ENCODE measurements around the gene ADGRL1.
"Not testable (repeated sequence)": the region's sequence is repeated elsewhere in the genome, so short reads cannot be mapped to it uniquely, and the experiment has no call there.

ADGRL1 gene

DNA sequence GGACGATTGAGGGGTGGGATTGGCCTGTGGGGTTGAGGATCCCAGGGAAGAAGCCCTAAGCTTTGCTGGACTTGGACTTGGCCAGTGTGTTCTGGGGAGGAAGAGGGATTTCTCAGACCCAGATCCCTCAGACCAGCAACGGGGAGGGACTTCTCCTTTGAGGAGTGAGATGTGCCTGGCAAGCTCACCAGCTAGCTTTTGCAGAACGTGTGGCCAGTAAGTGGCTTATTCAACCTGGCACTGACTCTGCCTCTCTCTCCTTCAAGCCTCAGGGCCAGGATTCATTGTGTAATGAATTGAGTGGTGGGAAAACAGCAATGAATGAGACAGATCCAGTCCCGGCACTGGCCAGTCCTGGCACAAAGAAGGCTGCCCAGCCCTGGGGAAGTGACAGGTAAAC, 11.9 kb upstream of the ADGRL1 start:
- FAIRE-seq: not testable (repeated sequence)

DNA sequence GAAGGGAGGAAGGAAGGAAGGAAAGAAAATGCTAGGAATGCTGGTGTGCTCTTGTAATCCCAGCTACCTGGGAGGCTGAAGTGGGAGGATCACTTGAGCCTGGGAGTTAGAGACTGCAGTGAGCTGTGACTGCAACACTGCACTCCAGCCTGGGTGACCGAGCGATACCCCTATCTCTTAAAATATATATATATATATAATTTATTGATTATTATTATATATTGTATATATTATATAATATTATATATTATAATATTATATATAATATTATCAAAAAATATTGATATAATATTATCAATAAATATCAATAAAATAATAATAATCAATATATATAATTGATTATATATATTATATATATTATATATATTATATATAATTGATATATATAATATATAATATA, 8.6 kb upstream of the ADGRL1 start:
- no peak for FAIRE-seq

DNA sequence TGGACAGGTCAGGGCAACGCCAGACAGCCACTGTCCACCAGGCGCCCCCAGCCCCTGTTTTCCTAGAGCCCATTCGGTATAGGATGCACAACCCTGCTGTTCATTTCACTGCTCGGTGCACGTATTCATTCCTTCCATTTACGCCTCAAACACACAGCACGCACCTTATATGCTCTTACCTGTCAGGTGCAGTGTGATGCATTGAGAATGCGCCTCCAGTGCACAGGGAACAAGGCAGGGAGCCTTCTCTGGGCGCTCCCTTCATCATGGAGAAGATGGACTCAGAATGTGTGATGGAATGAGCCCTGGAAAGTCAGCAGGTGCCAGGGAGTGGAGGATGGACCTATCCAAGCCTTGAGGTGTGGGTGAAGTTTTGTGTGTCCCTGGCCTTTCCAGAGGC, 4.2 kb upstream of the ADGRL1 start:
- not testable (repeated sequence) for FAIRE-seq

DNA sequence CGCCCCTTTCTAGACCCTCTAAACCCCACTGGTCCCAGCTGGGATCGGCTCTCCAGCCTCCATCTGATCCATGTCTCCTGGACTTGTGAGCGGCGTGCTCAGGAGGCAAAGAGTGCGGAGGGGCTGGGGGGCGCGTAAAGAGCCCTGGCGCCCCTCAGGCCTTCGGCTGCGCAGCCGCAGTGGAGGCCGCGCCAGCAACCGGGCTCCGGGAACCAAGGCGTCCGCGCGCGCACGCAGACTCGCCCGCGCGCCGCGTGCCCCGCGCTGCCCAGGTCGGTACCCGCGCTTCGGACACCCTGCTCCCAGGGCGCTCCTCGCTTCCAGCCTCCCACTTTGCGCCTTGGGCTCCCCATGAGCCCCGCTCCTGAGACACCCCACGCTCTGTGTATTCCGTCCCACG, 3.4 kb upstream of the ADGRL1 start:
- FAIRE-seq: not testable (repeated sequence)

DNA sequence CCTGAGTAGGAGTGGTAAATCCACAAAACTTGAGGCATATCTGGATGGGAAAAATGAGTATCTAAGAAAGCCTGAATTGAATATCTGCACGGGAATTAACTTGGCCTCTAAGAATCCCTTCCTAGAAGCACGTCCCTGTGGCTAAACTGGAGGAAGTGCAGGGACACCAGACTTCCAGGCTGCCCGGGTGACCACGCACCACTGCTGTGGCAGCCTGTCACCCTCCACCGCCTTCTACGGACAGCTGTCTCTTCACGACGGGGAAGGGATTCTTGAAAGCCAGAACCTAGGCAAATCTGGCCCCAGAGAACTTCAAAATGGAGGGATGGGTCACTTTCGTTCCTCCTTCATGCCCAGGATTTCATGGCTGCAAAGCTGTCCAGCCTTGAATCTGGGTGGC, 2.5 kb upstream of the ADGRL1 start:
- not testable (repeated sequence) for FAIRE-seq

DNA sequence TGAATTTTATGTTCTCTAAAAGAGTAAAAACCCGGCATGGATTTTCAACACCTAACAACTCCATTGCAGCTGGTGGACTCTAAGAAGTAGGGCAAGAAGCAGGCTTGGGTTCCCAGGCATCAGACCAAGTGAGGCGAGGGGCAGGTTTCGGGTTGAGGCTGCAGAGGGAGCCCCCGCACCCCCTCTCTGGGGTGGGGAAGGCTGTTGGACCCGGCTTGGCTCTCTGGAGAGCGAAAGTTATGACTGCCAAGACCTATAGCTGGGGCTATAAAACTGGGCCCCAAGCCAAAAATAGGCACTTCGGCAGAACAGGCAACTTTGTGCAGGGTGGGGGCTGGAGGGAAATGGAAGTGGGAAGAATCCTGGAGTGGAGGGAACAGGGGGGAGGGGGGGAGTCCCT, 1.8 kb upstream of the ADGRL1 start:
- not testable (repeated sequence) for FAIRE-seq

DNA sequence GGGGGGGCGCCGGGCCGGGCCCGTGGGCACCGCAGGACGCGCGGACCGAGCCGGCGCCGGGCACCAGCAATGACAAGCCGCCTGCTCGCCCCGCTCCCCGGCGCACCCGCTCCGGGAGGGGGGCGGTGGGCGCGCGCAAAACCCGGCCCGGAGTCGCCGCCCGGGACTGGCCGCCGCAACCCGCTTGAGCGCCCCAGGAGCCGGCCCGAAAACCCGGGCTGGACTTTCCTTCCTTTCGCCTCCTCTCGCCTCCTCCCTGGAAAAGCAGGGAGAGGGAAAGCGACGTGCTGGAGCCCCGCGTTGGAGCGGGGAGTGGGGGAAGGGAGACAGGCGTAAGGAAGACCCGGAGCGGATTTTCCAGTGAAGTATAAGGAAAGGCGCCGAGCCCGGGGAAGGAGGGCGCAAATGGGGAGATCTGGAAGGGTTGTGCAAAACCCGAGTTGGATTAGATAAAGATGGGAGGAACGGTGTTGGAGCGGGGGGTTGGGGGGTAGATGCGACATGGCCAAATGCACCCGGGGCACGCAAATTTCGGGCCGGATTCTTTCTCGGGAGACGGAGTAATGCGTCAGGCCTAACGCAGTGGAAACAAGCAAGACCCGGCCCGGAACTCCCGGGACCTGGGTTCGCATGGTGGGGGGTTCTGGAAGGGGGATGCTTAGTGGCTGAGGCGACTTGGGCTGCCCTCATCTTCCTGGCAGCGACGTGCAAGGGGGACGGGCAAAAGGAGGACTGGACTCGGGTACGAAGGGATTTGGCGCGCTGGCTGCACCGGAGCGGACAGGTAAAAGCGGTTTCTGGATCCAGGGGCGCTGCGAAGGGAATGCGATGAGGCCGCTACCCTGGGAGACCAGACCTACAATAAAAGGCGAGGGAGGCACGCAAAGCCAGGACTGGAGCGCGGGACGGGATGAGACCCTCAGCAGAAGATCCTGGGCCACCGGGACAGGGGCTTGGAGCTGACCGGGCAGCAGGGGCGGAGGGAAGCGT, 1.1 kb upstream of the ADGRL1 start:
- not testable (repeated sequence) for FAIRE-seq

DNA sequence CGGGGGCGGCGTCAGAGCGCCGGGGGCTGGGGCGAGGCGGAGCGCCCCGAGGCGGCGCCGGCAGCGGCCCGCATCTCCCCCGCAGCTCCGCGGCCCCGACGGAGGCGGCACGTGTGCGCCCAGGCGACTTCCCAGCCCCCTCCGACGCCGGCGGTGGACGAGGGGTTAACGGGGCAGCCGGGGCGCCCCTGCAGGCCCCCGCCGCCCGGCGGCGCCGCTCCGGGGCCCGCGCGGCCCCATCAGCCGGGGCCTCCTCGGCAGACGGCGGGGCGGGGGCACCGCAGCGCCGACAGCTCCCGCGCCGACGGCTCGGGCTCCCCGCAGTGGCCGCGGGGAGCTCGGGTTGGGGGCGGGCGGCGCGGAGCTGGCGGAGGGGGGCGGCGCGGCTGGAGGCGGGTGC, 339 bp upstream of the ADGRL1 start:
- not testable (repeated sequence) for FAIRE-seq

DNA sequence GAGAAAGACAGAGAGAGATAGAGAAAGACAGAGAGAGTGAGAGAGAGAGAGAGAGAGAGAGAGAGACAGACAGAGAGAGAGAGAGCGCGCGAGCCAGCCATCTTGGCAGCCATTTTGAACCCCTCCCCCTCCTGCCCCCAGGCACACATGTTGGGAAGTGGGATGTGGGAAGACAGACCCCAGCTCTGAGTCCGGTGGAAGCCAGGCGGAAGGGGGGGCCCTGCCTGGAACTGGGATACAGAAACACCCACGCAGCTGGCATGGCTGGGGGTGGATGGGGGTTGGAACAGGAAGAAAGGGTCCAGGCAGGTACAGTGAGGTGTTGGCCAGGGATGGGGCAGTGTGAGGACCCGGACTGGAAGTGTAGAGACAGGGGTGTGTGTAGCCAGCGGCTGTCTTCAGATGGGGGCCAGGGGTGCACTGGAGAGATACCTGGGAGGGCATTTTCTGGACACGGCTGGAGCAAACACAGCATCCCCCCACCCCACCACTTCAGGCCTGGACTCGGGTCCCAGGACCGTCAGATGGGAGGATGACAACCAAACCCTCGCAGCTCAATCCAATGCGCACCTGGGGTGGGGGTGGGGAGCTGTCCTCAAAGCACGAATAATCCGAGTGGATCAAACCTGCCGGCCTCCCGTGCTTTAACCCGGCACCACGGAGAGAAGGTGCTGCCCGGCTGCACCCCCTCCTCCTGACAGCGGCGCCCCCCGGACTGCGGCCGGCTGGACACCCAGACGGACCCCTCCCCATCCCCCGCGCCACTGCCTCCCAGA, 1.1 kb downstream of the ADGRL1 start:
- FAIRE-seq: not testable (repeated sequence)

DNA sequence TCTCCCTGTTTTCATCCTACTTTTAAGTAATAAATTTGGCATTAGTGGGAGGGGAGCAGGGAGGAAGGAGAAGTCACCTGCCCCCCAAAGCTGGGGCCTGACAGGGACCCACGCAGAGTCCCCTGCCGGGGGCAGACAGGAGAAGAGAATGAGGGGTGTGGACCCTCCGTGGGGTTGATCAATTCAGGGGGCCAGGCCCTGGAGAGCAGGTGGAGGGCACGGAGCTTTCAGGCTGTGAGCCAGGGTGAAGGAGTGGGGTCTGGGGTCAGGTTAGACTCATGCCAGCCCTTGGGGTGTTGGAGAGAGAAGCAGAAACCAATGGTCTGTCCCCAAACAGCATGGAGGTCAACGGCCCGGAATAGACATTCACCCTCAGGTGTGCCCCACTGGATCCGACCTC, 1.8 kb downstream of the ADGRL1 start:
- not testable (repeated sequence) for FAIRE-seq

DNA sequence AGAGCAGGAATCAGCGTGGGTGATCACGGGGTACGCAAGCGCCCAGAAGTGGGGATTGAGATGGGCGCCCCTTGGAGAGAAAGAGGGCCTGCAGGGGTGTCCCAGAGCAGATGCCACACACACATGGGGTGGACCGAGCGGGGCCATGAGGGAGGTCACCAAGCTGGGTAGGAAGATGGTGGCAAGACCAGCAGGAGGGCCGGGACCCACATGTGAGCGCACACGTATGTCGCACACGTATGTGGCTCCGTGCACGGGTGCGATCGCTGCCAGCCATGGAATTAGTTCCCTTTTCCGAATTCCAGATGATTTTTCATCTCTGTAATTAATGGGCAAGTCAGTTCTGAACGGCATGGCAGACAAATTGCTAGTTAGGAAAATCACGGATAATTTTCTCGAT, 2.2 kb downstream of the ADGRL1 start:
- FAIRE-seq: not testable (repeated sequence)

DNA sequence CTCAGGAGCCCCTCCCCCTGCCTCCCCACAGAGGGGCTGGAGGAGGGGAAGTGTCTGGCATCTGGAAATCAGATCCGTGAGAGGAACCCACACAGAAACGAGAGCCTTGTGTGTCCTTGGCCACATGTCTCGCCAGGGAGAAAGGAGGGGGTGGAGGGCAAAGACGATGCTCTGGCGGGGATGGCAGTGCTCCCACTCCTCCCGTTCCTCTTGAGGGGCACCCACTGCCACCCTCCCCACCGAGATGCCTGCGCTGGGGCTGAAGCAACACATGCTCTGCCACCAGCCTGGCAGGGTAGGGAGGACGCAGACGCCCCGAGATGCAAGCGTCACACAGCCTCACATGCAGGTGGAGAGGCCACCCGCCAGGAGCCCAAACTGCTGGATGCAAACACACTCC, 2.8 kb downstream of the ADGRL1 start:
- FAIRE-seq: no peak

DNA sequence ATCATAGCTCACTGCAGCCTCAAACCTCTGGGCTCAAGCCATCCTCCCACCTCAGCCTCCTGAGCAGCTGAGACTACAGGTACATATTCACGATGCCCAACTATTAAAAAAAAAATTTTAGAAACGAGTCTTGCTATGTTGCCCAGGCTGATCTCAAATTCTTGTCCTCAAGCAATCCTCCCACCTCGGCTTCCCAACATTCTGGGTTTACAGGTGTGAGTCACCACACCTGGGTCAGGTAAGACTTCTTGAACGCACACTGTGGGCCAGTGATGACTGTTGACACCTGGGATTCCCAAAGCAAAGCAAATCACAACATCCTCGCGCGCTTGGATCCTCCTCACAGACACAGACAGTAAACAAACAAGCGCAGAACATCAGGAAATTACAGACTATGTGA, 4.5 kb downstream of the ADGRL1 start:
- not testable (repeated sequence) for FAIRE-seq

DNA sequence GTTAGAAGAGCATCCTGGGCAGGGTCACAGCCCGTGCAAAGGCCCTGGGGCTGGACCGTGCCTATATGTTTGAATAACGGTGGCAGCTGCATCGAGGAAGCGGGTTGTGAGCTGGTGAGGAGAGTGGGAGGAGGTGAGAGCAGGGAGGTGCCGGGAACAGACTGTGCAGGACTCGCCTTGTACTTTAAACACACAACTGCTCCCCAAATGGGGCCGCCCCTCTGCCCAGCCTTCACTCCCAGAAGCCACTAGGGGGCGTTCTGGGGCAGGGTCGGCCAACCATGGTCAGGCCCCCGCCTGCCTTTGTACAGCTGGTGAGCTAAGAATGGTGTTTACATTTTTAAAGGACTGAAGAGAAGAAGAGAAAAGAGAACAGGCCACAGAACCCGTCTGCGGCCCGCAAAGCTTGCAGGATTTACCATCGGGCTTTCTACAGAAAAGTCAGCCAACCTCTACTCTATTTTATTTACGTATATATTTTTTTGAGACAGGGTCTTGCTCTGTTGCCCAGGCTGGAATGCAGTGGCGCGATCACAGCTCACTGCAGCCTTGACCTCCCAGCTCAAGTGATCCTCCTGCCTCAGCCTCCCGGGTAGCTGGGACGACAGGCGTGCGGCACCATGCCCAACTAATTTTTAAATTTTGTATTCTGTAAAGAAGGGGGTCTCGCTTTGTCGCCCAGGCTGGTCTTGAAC, 5.7 kb downstream of the ADGRL1 start:
- not testable (repeated sequence) for FAIRE-seq

DNA sequence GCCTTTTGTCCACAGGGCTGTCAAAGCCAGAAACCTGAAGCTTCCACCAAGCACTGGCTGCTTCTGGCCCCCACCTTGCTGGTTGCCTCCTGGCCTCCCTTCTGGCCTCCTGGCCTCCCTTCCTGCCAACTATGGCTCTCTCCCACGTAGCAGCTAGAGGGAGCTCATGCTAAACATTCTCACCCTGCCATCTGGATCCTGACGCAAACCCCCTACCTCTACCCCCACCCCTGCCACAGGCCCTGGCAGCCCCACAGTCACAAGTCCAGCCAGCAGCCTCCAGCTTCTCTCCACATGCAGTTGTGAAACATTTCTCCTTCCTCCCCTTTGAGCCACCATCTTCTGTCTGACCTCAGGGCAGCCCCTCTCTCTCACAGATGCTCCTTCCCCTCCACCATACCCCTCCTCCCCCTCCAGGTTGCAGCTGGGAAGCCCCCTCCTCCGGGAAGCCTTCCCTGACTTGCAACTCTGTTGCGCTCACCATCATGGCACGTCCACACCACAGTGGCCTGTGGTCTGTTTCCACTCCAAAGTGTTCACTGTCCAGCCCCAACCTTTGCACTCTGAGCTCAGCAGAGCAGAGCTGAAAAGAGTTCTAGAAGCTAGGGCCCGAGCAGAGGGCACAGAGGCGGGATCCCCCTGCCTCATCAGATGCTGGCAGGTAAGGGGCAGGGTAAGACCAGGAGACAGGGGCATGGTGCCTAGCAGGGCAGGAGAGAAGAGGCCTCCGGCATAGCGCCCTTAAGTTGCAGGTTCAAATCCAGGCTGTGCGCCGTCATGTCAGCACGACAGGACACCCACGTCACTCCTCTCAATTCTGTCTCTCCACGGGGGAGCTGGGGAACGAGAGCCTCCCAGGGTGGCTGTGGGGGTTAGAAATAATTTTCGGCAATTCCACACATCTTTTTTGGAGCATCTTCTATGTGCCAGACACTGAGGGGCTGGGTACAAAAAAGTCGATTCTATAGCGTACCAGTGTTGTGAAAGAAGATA, 7.3 kb downstream of the ADGRL1 start:
- no peak for FAIRE-seq

DNA sequence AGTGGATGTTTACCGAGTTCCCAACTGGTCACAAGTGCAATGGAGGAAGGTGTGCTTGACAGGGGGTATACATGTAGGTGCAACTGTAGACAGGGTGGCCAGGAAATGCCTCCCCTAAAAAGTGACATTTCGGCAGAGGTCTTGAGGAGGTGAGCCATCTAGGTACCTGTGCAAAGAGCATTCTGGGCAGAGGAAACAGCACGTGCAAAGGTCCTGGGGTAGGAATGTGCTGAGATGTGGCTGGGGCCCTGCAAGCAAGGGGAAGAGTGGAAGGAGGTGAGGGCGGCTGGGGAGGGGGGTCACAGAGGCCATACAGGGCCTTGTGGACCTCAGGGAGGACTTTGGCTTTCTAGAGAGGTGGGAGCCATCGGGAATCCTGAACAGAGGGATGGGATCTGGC, 8.1 kb downstream of the ADGRL1 start:
- FAIRE-seq: no peak

DNA sequence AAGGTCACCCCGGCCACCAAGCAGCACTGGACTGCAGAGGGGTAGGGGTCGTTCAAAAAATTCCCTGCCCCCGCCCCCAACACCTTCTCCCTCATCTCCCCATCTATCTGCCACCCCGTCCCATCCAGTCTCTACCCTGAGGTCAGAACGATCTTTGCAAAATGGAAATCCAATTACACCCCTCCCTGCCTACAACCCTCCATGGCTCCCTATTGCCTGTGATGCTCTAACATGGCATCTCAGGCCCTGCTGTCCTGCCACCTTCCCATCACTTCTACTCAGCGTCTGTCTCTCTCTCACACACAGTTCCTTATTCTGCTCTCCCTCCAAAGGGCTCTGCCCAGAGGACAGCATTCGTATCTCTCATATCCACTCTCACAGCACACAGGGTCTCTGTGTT, 8.7 kb downstream of the ADGRL1 start:
- not testable (repeated sequence) for FAIRE-seq

DNA sequence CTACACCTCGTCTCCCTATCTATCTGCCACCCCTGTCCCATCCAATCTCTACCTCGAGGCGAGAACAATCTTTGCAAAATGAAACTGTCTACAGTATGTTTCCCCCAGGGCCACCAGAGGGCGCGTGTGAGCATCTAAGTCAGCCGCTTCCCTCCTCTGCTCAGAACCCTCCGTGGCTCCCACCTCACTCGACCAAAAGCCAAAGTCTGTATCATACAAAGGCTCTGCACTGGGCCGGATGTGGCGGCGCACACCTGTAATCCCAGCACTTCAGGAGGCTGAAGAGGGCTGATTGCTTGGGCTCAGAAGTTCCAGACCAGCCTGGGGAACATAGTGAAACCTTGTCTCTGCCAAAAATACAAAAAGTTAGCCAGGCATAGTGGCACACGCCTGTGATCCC, 9.9 kb downstream of the ADGRL1 start:
- not testable (repeated sequence) for FAIRE-seq

DNA sequence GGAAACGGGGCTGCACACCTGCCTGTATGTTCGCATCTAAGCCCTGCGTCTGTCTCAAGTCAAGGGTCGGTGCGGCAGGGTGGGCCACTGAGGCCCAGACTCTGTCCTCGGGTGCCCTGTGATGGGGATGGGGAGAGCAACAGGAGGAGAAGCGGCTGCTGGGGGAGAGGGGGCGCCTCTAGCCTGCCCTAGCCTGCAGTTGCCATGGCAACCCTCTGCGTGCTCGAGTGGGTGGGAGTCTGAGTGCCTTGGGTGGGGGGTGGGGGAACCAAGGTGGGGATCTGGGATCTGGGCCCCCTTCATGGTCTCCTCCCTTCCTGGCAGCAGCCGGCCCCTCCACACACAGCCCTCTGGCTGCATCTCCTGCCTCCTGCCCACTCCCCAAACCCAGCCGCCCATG, 10.8 kb downstream of the ADGRL1 start:
- not testable (repeated sequence) for FAIRE-seq

DNA sequence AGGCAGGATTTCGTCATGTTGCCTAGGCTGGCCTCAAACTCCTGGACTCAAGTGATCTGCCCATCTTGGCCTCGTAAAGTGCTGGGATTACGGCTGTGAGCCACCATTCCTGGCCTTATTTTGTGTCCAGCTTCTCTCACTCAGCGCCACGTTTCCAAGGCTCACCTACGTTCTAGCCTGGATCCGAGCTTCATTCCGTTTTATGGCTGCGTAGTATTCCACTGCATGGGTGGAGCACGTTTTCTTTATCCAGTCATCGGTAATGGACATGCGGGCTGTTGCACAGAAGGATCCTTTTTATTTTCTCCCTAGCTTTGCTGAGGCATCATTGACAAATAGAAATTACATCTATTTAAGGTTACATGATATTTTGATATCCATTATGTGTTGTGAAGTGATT, 16.6 kb downstream of the ADGRL1 start:
- FAIRE-seq: no peak

DNA sequence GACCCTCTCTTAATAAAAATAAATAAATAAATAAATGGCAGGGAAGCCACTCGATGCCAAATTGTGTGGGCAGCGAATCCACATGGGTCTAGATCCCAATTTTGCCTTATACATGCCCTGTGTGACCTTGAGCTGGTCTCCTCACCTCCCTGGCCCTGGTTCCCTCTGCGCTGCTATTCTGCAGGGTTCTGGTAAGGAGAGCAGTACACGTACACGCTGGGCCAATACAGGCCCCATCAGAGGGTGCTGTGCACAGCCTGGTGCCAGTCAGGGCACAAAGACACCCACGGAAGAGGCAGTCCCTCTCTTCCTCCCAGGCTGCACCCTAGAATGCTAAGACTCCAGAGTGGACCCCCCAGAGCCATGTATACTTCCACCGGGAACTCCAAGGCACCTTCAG, 17.9 kb downstream of the ADGRL1 start:
- not testable (repeated sequence) for FAIRE-seq

DNA sequence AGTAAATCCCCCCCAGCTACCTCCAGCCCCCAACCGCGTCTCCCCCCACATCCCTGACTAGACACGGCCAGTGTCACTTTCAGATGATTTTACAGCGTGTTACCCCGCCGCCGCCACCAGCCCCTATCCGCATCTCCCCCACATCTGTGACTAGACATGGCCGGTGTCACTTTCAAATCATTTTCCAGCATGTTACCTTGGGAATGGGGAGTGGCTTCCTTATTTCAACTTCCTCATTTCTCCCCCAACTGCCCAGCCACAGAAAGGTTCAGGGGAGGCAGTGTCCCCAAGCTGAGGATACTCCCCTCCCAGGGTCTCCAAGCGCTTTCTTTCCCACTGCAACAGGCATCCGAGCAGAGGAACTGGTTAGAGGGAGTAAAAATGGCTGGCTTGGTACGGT, 18.4 kb downstream of the ADGRL1 start:
- FAIRE-seq: no peak

All from islet of Langerhans (tissue), 1 donor.